GM23338 (cell line): ENCODE measurements around the gene KAT8. TPM values are rescaled to one million over a fixed set of nuclear protein-coding genes. Genes with fewer than 3 reads are reported as not detected.
A peak's percentile ranks its signal among the peaks of the same experiment; 100 is the strongest.

Experiments
- ATAC-seq: fragments of 200-7000 bp; cut with Tn5 transposase; 3 replicates; pipeline ENCODE4 v1.9.1; 2020
- DNase-seq: peaks from one replicate; pipeline ENCODE4 v3.0.0-alpha.2; 2015; ENCODE audit warnings: low spot score
- H2AFZ ChIP-seq: fragments of 200-600 bp; sonication (generic); 2 replicates; pipeline ENCODE4 v1.8.0; 2016; ENCODE audit warnings: antibody characterized with exemption, mild to moderate bottlenecking, moderate library complexity
- H3F3A ChIP-seq: fragments of 200-600 bp; sonication (generic); replicated peaks from 2 replicates; pipeline ENCODE4 v1.8.0; 2017; ENCODE audit warnings: antibody characterized with exemption, mixed run types, low read depth
- H3K27ac ChIP-seq: fragments of 200-600 bp; sonication (generic); 2 replicates; pipeline ENCODE4 v1.6.1; 2016; ENCODE audit warnings: low read depth
- H3K27me3 ChIP-seq: fragments of 200-600 bp; sonication (generic); 2 replicates; pipeline ENCODE4 v1.8.0; 2016; ENCODE audit warnings: mild to moderate bottlenecking, mixed run types, moderate library complexity; ENCODE audit not compliant: insufficient read depth
- H3K36me3 ChIP-seq: fragments of 200-600 bp; sonication (generic); 2 replicates; pipeline ENCODE4 v1.8.0; 2016; ENCODE audit warnings: mild to moderate bottlenecking; ENCODE audit not compliant: insufficient read depth
- H3K4me1 ChIP-seq: fragments of 200-600 bp; sonication (generic); 2 replicates; pipeline ENCODE4 v1.8.0; 2016; ENCODE audit warnings: mild to moderate bottlenecking, moderate library complexity; ENCODE audit not compliant: insufficient read depth
- H3K4me2 ChIP-seq: fragments of 200-600 bp; sonication (generic); 2 replicates; pipeline ENCODE4 v1.7.1; 2017; ENCODE audit warnings: mixed run types
- H3K4me3 ChIP-seq: fragments of 200-600 bp; sonication (generic); 2 replicates; pipeline ENCODE4 v1.6.1; 2016; ENCODE audit warnings: mixed run types
- H3K79me2 ChIP-seq: fragments of 200-600 bp; sonication (generic); replicated peaks from 2 replicates; pipeline ENCODE4 v1.8.0; 2017; ENCODE audit warnings: mild to moderate bottlenecking; ENCODE audit not compliant: insufficient read depth
- H3K9me2 ChIP-seq: fragments of 200-600 bp; sonication (generic); 2 replicates; pipeline ENCODE4 v1.8.0; 2017; ENCODE audit not compliant: insufficient read depth
- H4K20me1 ChIP-seq: fragments of 200-600 bp; sonication (generic); replicated peaks from 2 replicates; pipeline ENCODE4 v1.8.0; 2017; ENCODE audit warnings: mild to moderate bottlenecking; ENCODE audit not compliant: insufficient read depth
- H3K27ac Mint-ChIP-seq: 2 replicates; pipeline ENCODE4 v1.8.0; 2020; ENCODE audit warnings: inconsistent platforms, mild to moderate bottlenecking, moderate library complexity, mixed read lengths
- H3K27me3 Mint-ChIP-seq: 3 replicates; pipeline ENCODE4 v1.8.0; 2022; ENCODE audit warnings: low read depth, mild to moderate bottlenecking, moderate library complexity, mixed read lengths, inconsistent platforms; ENCODE audit not compliant: insufficient read depth, poor library complexity
- H3K36me3 Mint-ChIP-seq: 3 replicates; pipeline ENCODE4 v1.8.0; 2021; ENCODE audit warnings: low read depth, mild to moderate bottlenecking, inconsistent platforms, moderate library complexity, mixed read lengths
- H3K4me1 Mint-ChIP-seq: 3 replicates; pipeline ENCODE4 v1.8.0; 2020; ENCODE audit warnings: mild to moderate bottlenecking, inconsistent platforms, mixed read lengths
- H3K4me3 Mint-ChIP-seq: 3 replicates; pipeline ENCODE4 v1.8.0; 2021; ENCODE audit warnings: moderate library complexity, mild to moderate bottlenecking, inconsistent platforms, mixed read lengths
- H3K9me3 Mint-ChIP-seq: 3 replicates; pipeline ENCODE4 v1.8.0; 2020; ENCODE audit warnings: moderate library complexity, mild to moderate bottlenecking, inconsistent platforms, mixed read lengths
- CREB1 ChIP-seq: fragments of 250-450 bp; sonication (Bioruptor Pico); IDR thresholded peaks from 2 replicates; pipeline ENCODE4 v1.5.0; 2020; ENCODE audit warnings: low read depth, mild to moderate bottlenecking, moderate library complexity
- CTCF ChIP-seq, 2 experiments: fragments of 200-600 bp in 1 of 2; sonication (generic) in 1 of 2; conservative IDR thresholded peaks; 2 replicates each; pipeline versions ENCODE4 v1.5.1 to v1.6.1; 2016 to 2017; ENCODE audit warnings: antibody characterized with exemption in 2 of 2, low read depth in 2 of 2, mild to moderate bottlenecking in 2 of 2, moderate library complexity in 1 of 2
- ETS1 ChIP-seq: IDR thresholded peaks from 2 replicates; pipeline ENCODE4 v1.6.1; 2016; ENCODE audit warnings: antibody characterized with exemption
- EZH2 ChIP-seq: fragments of 200-600 bp; sonication (generic); IDR thresholded peaks from one replicate; pipeline ENCODE4 v1.8.0; 2017; ENCODE audit warnings: antibody characterized with exemption, mild to moderate bottlenecking, low read depth; ENCODE audit not compliant: unreplicated experiment
- EZH2phosphoT487 ChIP-seq: fragments of 200-600 bp; sonication (generic); IDR thresholded peaks from one replicate; pipeline ENCODE4 v1.8.1; 2018; ENCODE audit warnings: antibody characterized with exemption; ENCODE audit not compliant: unreplicated experiment
- JUNB ChIP-seq: IDR thresholded peaks from one replicate; pipeline ENCODE4 v1.6.1; 2016; ENCODE audit warnings: antibody characterized with exemption; ENCODE audit not compliant: unreplicated experiment
- NANOG ChIP-seq: IDR thresholded peaks from 2 replicates; pipeline ENCODE4 v1.6.1; 2016; ENCODE audit warnings: antibody characterized with exemption, borderline replicate concordance
- POLR2AphosphoS5 ChIP-seq: IDR thresholded peaks from 2 replicates; pipeline ENCODE4 v1.6.1; 2016; ENCODE audit warnings: antibody characterized with exemption, low read depth
- REST ChIP-seq: IDR thresholded peaks from one replicate; pipeline ENCODE4 v1.6.1; 2018; ENCODE audit warnings: antibody characterized with exemption; ENCODE audit not compliant: unreplicated experiment
- STAT1 ChIP-seq: IDR thresholded peaks from one replicate; pipeline ENCODE4 v1.6.1; 2016; ENCODE audit warnings: antibody characterized with exemption; ENCODE audit not compliant: unreplicated experiment
- ZNF114 ChIP-seq: fragments of 250-450 bp; sonication (Bioruptor Pico); IDR thresholded peaks from 2 replicates; pipeline ENCODE4 v1.5.0; 2020; ENCODE audit warnings: mild to moderate bottlenecking, moderate library complexity
- ZNF331 ChIP-seq: fragments of 250-450 bp; sonication (Bioruptor Pico); IDR thresholded peaks from 2 replicates; pipeline ENCODE4 v1.5.0; 2020; ENCODE audit warnings: low read depth, mild to moderate bottlenecking, moderate library complexity
- ZNF462 ChIP-seq: fragments of 250-450 bp; sonication (Bioruptor Pico); IDR thresholded peaks from 2 replicates; pipeline ENCODE4 v1.5.0; 2020; ENCODE audit warnings: mild to moderate bottlenecking, moderate library complexity
- polyA plus RNA-seq: library from polyadenylated mRNA; unstranded; fragments of >200 nt; fragmentation: Nextera tagmentation; extraction: Ambion mirVana; gene quantifications from 2 replicates; pipeline ENCODE4 v1.2.1, GENCODE V29; 2016
- total RNA-seq: library from RNA; depleted of rRNA; stranded (reverse); fragments of >200 nt; shearing (Covaris generic); gene quantifications from 2 replicates; pipeline ENCODE4 v1.2.3, GENCODE V29; 2014

Gene KAT8
- total and polyA plus RNA-seq, 2 experiments from 2014 or later, result 47.6 to 85.4 TPM

- Histone ChIP-seq H3K27me3 (no peaks in the 10 kb centered on the region), H3K4me3 (peak within 1 kb of the TSS; percentile 84), H4K20me1 (no peaks in the 10 kb centered on the region), H3K4me1 (peaks cover 7% of the 10 kb centered on the region; the same call in 1 of the 2 replicates), H3K4me2 (peak within 1 kb of the TSS; percentile 91), H3F3A (peaks cover 6% of the 10 kb centered on the region; the same call in 1 of the 2 replicates), H3K36me3 (no peaks in the 10 kb centered on the region), H2AFZ (peak within 1 kb of the TSS; percentile 75), H3K79me2 (peaks cover 16% of the 10 kb centered on the region), H3K9me2 (no peaks in the 10 kb centered on the region), H3K27ac (peak within 1 kb of the TSS; percentile 85)
- H3K9me3 Mint-ChIP-seq, result peaks cover 5% of the 10 kb centered on the region; the same call in 2 of the 3 replicates
- DNase-seq, result peak; percentile 99
- peaks cover 10% of the 10 kb centered on the region for H3K27me3 Mint-ChIP-seq
- H3K27ac Mint-ChIP-seq, result peak within 1 kb of the TSS; percentile 80
- peak; percentile 95 for ATAC-seq
- H3K36me3 Mint-ChIP-seq, result peaks cover 25% of the 10 kb centered on the region
- TF ChIP-seq EZH2phosphoT487 (no peak), REST (no peak), CREB1 (peak; percentile 47; the same call in 1 of the 2 replicates), STAT1 (no peak), CTCF (conservative IDR thresholded peaks at IDR 0.05; ENCODE audit: low read depth in 2 of 2) (no peak), ZNF114 (CRISPR knock-in tag) (no peak), POLR2AphosphoS5 (peak; percentile 57), EZH2 (no peak), ZNF462 (CRISPR knock-in tag) (no peak), ZNF331 (CRISPR knock-in tag) (no peak), NANOG (no peak), JUNB (no peak), ETS1 (peak; percentile 89)
- peak within 1 kb of the TSS; percentile 93 for H3K4me3 Mint-ChIP-seq
- H3K4me1 Mint-ChIP-seq, result peaks cover 8% of the 10 kb centered on the region
Measured at GRCh38 chr16:31094424-31095120, 22.9 kb upstream of the KAT8 start, which contains the start of gene VKORC1. Gene VKORC1 (minus strand): TSS chr16:31094797. CDS start chr16:31094729, 68 bp downstream.
